ENCODE data around the gene UBE2J2.

The UBE2J2 gene

GRCh38 chr1:1223891-1224290, 49.8 kb downstream of the UBE2J2 start:
- Histone ChIP-seq H3K27me3 (ENCODE audit: insufficient read depth, low read length, poor library complexity) (no peaks in the 10 kb centered on the region), H3K4me1 (ENCODE audit: insufficient read depth, low read length) (no peaks in the 10 kb centered on the region; the same call in 1 of the 2 replicates), H3K4me3 (ENCODE audit: low read depth in 1 of 2, low read length in 2 of 2) (no peak overlapping the region), H3K4me2 (ENCODE audit: insufficient read depth, low read length) (no peak overlapping the region), H4K20me1 (ENCODE audit: insufficient read depth, low read length) (peaks cover 68% of the 10 kb centered on the region), H3K9ac (ENCODE audit: low read depth, low read length) (no peak overlapping the region), H3K79me2 (ENCODE audit: insufficient read depth, low read length) (peaks cover 46% of the 10 kb centered on the region), H3K36me3 (ENCODE audit: insufficient read depth, low read length) (peaks cover 94% of the 10 kb centered on the region), H3K9me3 (ENCODE audit: insufficient read depth, low read length, severe bottlenecking) (no peaks in the 10 kb centered on the region), H2AFZ (ENCODE audit: low read depth, low read length) (no peak overlapping the region), H3K27ac (ENCODE audit: low read length) (no peak overlapping the region)
- DNase-seq = no peak
- TF ChIP-seq EZH2 (IDR thresholded peaks at IDR 0.05; ENCODE audit: borderline replicate concordance, low read depth, low read length, severe bottlenecking) = no peak
- TF ChIP-seq CTCF (IDR thresholded peaks at IDR 0.05; ENCODE audit: borderline replicate concordance, extremely low read depth, low read length, poor library complexity, severe bottlenecking) = no peak
- ATAC-seq (ENCODE audit: insufficient read depth, low read depth) = no peak

DNA sequence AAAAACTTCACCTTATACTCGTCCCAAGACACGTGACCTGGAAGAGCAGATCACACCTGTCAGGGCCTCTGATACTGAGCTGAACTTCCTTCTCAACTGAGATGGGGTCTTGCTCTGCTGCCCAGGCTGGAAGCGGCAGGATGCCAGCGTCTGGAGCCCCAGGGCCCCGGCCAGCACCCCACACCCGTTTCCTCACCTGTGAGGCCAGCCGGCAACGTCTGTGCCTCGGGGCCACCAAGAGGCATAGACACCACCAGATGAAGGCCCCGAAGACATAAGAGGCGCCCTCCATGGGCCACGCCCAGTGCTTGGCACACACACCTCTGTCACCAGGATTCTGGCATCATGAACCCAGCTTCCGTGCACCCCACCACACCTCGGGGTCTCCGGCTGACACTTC, 50.3 kb downstream of the UBE2J2 start:
- Histone ChIP-seq H3K79me2 (ENCODE audit: insufficient read depth, low read length) (peaks cover 41% of the 10 kb centered on the region), H4K20me1 (ENCODE audit: insufficient read depth, low read length) (peaks cover 67% of the 10 kb centered on the region), H2AFZ (ENCODE audit: low read depth, low read length) (no peak overlapping the region), H3K27me3 (ENCODE audit: insufficient read depth, low read length, poor library complexity) (no peaks in the 10 kb centered on the region), H3K4me3 (ENCODE audit: low read depth in 1 of 2, low read length in 2 of 2) (no peak overlapping the region), H3K4me2 (ENCODE audit: insufficient read depth, low read length) (no peak overlapping the region), H3K27ac (ENCODE audit: low read length) (no peak overlapping the region), H3K4me1 (ENCODE audit: insufficient read depth, low read length) (no peaks in the 10 kb centered on the region), H3K9ac (ENCODE audit: low read depth, low read length) (no peak overlapping the region), H3K9me3 (ENCODE audit: insufficient read depth, low read length, severe bottlenecking) (no peaks in the 10 kb centered on the region), H3K36me3 (ENCODE audit: insufficient read depth, low read length) (peaks cover 94% of the 10 kb centered on the region)
- ATAC-seq (ENCODE audit: insufficient read depth, low read depth) (no peak), DNase-seq (no peak)
- no peak for TF ChIP-seq EZH2 (IDR thresholded peaks at IDR 0.05; ENCODE audit: borderline replicate concordance, low read depth, low read length, severe bottlenecking)
- no peak for TF ChIP-seq CTCF (IDR thresholded peaks at IDR 0.05; ENCODE audit: borderline replicate concordance, extremely low read depth, low read length, poor library complexity, severe bottlenecking)

DNA sequence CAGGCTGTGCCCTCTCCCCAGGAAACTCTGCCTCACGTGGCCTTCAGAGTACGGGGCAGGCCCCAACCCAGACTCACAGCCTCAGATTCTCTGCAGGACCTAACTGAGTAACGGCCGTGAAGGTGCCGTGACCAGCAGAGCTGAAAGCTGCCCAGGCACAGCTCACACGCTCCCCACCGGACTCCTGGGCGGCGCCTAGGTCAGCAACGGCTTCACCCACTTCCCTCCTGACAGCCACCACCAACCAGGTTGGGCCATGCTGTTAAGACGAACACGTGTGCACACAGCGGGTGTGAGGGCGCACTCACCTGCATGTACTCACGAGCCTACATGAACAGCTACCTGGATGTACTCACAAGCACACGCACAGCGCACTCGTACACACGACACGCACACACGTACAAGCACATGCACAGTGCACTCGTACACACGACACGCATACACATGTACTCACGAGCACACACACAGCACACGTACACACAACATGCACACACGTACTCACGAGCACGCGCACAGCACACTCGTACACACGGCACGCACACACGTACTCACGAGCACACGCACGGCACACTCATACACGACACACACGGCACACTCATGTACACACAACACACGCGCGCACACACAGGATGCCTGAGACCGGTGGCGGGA, 51.0 kb downstream of the UBE2J2 start:
- no peak overlapping the region for H3K9ac ChIP-seq (ENCODE audit: low read depth, low read length)
- no peaks in the 10 kb centered on the region for H3K9me3 ChIP-seq (ENCODE audit: insufficient read depth, low read length, severe bottlenecking)
- no peak for TF ChIP-seq CTCF (IDR thresholded peaks at IDR 0.05; ENCODE audit: borderline replicate concordance, extremely low read depth, low read length, poor library complexity, severe bottlenecking)
- H3K4me3 ChIP-seq (ENCODE audit: low read depth in 1 of 2, low read length in 2 of 2) = no peak overlapping the region
- no peak for ATAC-seq (ENCODE audit: insufficient read depth, low read depth)
- H3K79me2 ChIP-seq (ENCODE audit: insufficient read depth, low read length) = peaks cover 34% of the 10 kb centered on the region
- no peak for DNase-seq
- H3K27ac ChIP-seq (ENCODE audit: low read length) = no peak overlapping the region
- H2AFZ ChIP-seq (ENCODE audit: low read depth, low read length) = no peak overlapping the region
- no peak overlapping the region for H3K4me2 ChIP-seq (ENCODE audit: insufficient read depth, low read length)
- no peaks in the 10 kb centered on the region for H3K4me1 ChIP-seq (ENCODE audit: insufficient read depth, low read length)
- H3K27me3 ChIP-seq (ENCODE audit: insufficient read depth, low read length, poor library complexity) = no peaks in the 10 kb centered on the region
- H4K20me1 ChIP-seq (ENCODE audit: insufficient read depth, low read length) = peaks cover 68% of the 10 kb centered on the region
- H3K36me3 ChIP-seq (ENCODE audit: insufficient read depth, low read length) = peaks cover 93% of the 10 kb centered on the region

All from DND-41 (cell line).